ENCODE data around the gene SPATA31D1. TPM values are rescaled to one million over a fixed set of nuclear protein-coding genes. Genes with fewer than 3 reads are reported as not detected.

Gene SPATA31D1
- not detected in 5 replicates for total RNA-seq (2022; extraction: Qiagen RNA extraction; ENCODE audit: low read depth)

GRCh38 chr9:81988472-81988871, at the start of gene SPATA31D1:
Gene SPATA31D1 (plus strand): TSS chr9:81988772. CDS start chr9:81988819, 47 bp downstream.

GRCh38 chr9:81943393-81943792, 45.2 kb upstream of the SPATA31D1 start, which contains the start of gene SPATA31D3:
Gene SPATA31D3 (plus strand): TSS chr9:81943500. CDS start chr9:81943586, 86 bp downstream.

Other genes with a start within 250 kb of the SPATA31D1 start
- gene SPATA31D4, start 60.3 kb upstream of the SPATA31D1 start, total RNA-seq (2022; extraction: Qiagen RNA extraction; ENCODE audit: low read depth) = not detected in 5 replicates
- not detected in 5 replicates for gene SPATA31D3, start 45.3 kb upstream of the SPATA31D1 start, total RNA-seq (2022; extraction: Qiagen RNA extraction; ENCODE audit: low read depth)